GF-D8 (cell line): ENCODE results near the gene TIPARP.
"Not testable (repeated sequence)": the region's sequence is repeated elsewhere in the genome, so short reads cannot be mapped to it uniquely, and the experiment has no call there.

Source experiments
- DNase-seq: peaks from one replicate; lab custom pipeline; 2025; lab: John Stamatoyannopoulos, UW

The TIPARP gene

DNA sequence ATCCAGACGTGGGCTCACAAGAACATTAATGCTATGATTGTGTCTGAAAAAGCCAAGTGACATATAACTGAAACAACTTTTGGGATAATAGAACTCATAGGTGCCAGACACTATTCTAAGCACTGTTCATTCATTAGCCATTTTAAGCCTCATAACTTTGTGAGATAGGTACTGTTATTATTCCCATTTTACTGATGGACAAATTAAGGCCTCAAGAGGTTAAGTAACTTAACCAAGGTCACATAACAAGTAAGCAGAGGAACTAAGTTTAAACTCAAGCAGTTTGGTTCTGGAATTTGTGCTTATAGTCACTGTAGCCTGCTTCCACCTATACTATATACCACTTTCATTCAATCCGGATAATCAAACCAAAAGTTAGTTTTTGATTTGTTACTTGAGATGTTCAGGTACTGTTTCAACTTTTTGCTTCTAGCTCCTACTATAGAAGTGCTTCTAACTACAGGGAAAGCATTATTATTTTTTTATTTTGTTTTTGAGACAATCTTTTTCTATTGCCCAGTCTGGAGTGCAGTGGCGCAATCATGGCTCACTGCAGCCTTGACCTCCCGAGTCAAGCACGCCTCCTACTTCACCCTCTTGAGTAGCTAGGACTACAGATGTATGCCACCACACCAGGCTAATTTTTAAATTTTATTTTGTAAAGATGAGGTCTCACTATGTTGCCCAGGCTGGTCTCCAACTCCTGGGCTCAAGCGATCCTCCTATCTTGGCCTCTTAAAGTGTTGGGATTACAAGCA is 41.9 kb downstream of the TIPARP start:
- no peak for DNase-seq

GRCh38 chr3:156718622-156719306 is 44.4 kb downstream of the TIPARP start:
- DNase-seq: no peak

DNA sequence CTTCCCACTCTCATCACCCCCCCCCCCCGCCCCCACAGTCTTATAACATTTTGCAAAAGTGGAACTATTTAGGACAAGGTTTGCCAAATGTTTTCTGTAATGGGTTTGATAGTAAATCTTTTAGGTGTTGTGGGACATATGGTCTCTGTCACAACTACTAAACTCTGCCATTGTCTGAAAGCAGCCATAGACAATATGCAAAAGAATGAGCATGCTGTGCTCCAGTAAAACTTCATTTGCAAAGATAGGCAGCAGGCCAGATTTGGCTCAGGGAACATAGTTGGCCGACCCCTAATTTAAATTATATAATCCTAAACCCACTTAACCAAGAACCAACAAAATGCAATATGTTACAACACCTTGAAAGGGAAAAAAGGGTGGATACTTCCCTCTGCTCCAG is 46.4 kb downstream of the TIPARP start:
- DNase-seq: no peak

DNA sequence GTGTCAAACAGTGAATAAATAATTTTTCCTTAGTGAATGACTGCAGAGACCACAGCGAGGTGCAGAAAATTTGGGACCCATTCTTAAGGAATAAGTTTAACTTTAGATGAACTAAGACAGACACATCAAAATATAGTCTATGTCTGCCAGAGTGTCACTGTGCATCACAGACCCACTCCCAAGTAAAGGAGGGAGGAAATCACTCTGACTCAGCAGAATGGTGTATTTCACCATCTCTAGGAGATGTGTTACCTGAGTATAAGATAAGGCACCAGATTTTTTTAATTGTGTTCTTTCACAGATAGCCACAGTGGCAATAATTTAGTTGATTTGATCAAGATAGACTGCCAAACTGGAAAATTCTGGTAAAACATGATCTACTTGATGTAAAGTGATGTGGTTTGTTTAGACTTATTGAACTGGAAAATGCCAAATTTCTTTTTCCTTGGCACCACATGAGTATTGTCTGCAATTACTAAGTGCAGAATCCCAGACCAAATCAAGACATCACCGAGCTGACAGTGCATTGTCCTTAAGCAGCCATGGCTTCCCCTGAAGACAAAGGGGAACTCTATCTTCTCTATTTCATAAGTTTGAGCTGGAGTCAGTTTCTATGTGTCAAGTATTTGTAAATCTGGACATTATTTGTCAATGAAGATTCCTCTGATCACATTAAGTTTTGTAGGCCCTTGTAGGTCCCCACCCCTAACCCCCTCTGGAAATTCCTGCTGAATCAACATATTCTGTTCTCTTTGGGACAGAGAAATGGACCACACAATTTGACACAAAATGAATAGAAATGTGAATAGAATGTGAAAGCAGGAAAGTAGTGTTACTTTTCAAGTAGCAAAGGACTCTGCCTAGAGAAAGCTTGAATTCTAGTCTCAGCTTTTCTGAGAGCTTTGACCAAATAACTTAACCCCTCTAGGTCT is 47.6 kb downstream of the TIPARP start:
- no peak for DNase-seq

DNA sequence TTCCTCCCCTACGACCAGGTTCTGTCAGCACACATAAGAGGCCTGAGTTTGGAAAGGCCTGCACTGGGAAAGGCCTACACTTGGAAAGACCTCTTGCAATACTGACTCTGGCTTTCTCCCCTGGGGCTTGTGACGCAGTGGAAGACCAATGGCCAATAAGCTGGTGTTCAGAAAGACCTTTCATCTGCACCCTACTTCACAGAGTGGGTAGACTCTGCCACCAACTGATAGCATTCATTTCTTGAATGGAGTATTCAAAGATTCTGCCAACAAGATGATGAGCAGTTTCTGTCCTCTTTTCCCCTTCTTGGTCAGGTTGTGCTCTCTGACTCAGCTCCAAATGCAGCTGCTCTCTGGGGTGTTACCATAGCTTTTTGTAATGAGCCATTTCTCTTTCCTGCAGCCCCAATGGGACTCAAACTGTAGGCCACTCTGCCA is 48.8 kb downstream of the TIPARP start:
- no peak for DNase-seq

- DNase-seq: no peak
Observed at GRCh38 chr3:156725682-156726081, 51.3 kb downstream of the TIPARP start.

DNA sequence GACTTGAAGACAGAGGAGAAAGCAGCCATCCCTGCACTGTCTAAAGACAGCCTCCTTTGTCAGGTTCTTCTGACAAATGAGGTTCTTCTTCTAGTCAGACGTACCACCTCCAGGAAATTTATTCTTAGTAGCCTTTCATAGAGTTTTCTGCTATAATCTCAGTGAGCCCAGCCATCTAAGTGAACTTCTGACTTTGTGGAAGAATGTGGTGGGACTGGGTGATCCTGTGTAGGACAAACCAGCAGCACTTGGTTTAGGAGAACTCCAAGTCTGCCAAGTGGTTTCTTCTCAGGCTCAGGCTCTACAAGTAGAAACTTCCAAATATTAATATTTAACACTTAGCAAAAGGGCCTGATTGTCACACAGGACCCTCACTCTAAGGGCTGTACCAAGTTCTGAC is 52.1 kb downstream of the TIPARP start:
- no peak for DNase-seq

DNA sequence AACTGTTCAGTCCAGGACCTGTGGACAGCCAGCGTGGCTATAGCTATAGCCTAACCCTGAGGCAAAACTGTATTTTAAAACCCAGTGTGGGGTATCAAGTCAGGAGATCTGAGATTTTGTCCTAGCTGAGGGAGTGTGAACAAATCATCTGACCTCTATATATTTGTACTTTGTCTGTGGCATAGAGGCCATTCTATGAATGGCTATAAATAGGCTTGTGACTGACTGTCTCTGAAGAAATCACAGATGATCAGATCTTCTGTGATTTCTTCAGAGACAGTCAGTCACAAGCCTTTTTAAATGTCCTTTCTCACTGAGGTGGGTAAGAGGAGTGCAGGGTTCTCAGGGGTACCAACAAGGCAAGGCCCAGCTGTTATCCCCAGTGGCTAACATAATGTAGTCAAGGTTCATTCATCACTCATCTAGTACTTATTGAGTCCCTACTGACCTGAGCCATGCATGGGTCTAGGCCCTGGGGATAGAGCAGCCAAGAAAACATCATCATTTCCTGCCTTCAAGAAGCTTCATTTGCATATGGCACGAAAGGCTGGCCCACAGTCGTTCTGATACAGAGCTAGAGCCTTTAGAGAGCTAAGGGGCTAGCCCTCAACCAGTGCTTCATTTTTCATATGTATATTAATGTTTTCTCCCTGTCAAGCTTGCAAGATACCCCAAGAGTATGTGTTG is 53.3 kb downstream of the TIPARP start:
- DNase-seq: no peak

GRCh38 chr3:156728267-156728985 is 54.0 kb downstream of the TIPARP start:
- DNase-seq: no peak

DNA sequence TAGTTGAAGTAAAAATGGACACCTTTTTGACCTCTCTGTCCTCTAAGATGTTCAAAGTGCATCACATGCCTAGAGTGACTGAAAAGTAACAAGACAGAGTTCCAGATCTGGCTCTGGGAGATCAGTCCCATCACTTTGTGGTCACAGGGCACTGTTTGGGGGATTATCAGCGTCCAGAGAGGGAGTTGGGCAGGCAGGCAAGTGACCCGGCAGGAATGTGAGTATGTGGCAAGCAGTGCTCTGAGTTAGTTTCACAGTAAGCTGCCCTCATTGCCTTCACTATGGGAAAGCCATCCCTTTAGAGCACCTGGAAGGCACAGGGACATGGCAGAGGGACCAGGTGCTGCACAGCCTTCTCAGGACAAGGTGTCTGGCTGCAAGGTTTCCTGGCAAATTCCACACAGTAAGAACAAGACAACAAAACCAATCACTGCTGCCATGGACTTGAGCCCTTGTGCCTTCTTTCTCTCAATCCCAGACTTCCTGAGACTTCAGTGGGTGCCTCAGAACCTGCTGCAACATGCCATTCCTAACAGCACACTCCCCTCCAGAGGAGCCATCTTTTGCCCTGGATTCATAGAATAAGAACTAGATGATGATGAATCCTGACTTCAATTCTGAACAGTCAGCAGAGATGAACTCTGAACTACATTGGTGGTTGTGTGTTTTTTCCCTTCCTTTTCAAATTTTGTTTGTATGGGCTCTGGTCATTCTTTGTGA is 55.2 kb downstream of the TIPARP start:
- DNase-seq: no peak

DNA sequence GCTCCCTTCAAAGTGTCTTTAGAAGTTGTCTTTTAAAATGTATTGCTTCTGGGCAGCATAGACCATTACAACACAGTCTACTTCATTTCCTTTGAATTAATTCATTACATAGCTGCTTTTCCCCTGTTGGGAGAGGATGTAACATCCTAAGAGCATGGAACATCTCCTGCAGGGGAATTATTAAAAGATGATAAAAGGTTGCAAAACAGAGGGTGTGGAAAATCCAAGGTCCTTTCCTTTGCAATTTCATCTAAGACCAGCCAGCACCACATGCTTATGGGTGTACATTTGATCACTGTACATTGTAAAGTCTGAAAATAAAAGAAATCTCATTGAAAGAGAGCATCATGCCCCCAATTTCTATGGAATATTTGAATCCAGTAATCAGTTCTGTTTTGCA is 57.4 kb downstream of the TIPARP start:
- DNase-seq: no peak

DNA sequence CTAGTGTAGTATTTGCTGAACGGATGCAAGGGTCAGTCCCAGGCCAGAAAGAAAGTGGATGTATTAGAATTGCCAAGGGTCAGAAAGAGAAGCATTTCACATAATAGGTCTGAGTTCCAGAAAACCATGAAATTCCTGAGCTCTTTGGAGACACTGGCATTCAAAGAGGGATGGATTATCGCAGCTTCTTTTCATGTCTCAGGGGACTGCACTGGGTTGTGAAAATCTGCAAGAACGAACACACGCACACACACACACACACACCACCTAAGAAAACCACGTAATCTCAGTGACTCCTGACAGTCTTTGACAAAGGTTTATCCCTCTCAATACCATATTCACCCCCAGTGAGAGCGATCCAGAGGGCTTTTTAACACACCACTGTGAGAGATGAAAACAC is 57.9 kb downstream of the TIPARP start:
- no peak for DNase-seq

DNA sequence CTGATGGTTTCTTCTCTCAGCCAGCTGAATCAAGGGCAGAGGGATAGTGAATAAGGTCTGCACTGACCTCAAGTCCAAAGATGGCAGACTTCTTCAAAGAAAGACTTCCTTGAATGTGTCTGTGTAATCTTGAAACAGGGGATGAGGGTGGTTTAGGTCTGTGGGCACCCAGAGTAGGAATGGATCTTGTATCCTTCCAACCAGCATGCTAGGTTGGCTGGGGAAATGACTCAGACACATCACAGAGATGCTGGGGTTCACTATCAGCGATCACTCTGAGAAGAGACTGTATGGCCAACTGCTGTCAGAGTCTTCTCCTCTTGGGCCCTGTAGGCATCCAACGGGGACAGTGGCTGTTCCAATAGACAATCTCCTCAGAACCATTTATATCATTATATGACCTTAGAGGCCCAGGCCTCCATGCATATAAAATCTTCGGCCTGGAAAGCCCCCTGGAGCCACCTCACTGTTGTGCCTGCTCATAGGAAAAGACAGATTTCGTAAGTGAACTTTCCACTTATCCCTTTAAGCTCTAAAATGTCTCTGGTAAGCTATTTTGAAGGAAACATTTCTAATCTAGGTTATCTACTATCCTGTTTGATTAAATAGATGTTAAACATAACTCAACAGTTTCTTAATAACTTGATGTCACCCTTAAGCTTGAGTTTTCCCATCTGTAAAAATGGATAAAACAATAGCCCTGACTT is 58.5 kb downstream of the TIPARP start:
- DNase-seq: no peak

- not testable (repeated sequence) for DNase-seq
Observed at GRCh38 chr3:156734661-156735060, 60.3 kb downstream of the TIPARP start.

GRCh38 chr3:156735471-156735870 is 61.1 kb downstream of the TIPARP start:
- DNase-seq: no peak

- DNase-seq: not testable (repeated sequence)
Observed at GRCh38 chr3:156737049-156737448, 62.7 kb downstream of the TIPARP start.

DNA sequence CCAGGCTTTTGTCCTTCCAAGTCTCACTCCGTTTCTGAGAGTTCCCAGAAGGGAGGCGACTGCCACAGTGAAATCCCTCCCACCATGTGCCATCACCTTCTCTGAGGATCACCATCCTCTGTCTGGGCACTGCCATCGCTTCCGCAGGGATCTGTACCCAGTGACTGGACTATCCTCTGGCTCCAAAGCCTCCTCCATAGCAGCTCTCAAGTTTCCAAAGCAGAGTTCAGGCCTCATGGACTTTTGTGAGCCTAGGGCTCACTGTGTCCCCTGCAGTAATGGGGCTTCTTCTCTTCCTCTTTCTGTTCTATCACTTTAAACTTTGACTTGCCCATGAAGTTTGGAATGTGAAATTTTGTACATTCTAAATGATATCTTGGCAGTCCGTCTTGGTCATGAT is 63.9 kb downstream of the TIPARP start:
- no peak for DNase-seq

DNA sequence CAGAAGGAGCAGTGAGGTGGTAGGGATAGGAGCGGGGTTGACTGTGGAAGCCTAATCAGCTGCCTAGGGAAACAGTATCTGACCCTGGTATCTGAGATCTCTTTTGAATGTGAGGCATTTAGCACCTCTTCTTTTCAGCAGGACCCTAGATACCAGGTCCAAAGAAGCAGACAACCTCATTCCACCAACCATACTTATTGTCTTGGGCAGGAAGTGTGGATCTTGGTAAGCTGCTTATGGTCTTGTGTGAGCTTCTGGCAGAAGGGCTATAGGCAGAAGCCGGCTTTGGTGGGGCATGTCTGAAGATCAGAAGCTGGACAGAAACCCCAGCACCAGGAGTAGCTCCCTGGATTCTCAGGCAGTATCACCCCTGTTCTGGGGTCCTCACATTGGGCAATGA is 65.6 kb downstream of the TIPARP start:
- DNase-seq: no peak

DNA sequence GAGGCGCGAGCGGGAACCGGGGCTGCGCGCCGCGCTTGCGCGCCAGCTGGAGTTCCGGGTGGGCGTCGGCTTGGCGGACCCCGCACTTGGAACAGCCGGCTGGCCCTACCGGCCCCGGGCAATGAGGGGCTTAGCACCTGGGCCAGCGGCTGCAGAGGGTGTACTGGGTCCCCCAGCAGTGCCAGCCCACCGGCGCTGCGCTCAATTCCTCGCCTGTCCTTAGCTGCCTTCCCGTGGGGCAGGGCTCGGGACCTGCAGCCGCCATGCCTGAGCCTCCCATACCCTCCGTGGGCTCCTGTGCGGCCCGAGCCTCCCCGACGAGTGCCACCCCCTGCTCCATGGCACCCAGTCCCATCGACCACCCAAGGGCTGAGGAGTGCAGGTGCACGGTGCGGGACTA is 66.2 kb downstream of the TIPARP start:
- not testable (repeated sequence) for DNase-seq

DNA sequence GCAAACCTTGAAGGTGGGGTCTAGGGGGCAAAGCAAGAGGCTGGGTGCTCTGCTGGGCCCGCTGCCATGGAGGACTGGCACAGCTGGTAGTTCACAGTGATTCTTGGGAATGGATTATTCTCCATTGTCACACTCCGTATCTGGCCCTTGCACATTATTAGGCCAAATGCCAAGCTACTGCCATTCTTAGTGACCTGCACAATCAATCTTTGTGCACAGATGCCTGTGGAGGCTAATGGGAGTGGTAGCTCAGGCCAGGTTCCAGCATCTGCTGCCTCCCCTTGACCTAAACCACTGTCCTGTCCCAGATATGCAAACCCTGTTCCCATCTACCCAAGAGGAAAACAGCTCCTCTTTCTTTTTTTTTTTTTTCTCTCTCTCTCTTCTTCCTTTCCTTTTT is 67.5 kb downstream of the TIPARP start:
- no peak for DNase-seq
